Neural progenitor cell (in vitro differentiated cells): Measurements from ENCODE around the gene EXD3.

Experiments
- EZH2 ChIP-seq: fragments of 200-600 bp; sonication (generic); IDR thresholded peaks from 2 replicates; pipeline ENCODE4 v1.6.1; 2017; ENCODE audit warnings: antibody characterized with exemption, mild to moderate bottlenecking, moderate library complexity
- EZH2phosphoT487 ChIP-seq: fragments of 200-600 bp; sonication (generic); IDR thresholded peaks from 2 replicates; pipeline ENCODE4 v1.6.1; 2017; ENCODE audit warnings: antibody characterized with exemption
- TF ChIP-seq, protein P1 (sequence below): fragments of 200-600 bp; sonication (generic); IDR thresholded peaks from 2 replicates; pipeline ENCODE4 v1.5.1; 2017; ENCODE audit warnings: antibody characterized with exemption, mild to moderate bottlenecking

DNA sequence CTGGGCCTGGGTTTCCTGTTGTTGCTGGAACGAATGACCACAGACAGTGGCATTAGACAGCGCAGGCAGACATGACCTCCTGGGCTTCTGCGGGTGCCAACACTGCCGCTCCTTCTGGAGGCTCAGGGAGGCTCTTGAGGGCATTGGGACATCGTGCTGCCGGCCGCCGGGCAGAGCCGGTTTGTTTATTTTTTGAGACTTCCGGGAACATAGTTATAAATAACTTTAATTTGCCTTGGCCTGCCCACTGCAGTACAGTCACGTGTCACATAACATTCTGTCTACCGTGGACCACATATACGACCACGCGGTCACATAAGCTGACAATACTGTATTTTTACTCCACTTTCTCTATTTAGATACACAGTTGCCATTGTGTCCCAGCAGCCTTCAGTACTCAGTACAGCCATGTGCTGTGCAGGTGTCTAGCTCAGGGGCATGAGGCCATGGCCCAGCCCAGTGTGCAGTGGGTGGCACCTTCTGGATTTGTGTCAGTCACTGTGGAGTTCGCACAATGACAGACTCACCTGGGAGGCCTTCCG lies 153.7 kb downstream of the EXD3 start:
- TF ChIP-seq EZH2 (no peak), EZH2phosphoT487 (no peak)
- TF ChIP-seq, protein P1, sequence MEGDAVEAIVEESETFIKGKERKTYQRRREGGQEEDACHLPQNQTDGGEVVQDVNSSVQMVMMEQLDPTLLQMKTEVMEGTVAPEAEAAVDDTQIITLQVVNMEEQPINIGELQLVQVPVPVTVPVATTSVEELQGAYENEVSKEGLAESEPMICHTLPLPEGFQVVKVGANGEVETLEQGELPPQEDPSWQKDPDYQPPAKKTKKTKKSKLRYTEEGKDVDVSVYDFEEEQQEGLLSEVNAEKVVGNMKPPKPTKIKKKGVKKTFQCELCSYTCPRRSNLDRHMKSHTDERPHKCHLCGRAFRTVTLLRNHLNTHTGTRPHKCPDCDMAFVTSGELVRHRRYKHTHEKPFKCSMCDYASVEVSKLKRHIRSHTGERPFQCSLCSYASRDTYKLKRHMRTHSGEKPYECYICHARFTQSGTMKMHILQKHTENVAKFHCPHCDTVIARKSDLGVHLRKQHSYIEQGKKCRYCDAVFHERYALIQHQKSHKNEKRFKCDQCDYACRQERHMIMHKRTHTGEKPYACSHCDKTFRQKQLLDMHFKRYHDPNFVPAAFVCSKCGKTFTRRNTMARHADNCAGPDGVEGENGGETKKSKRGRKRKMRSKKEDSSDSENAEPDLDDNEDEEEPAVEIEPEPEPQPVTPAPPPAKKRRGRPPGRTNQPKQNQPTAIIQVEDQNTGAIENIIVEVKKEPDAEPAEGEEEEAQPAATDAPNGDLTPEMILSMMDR: no peak
